Smooth muscle cell (in vitro differentiated cells): ENCODE measurements around the gene NHS. TPM values are rescaled to one million over a fixed set of nuclear protein-coding genes. Genes with fewer than 3 reads are reported as not detected.

Experiments
- DNase-seq: peaks from one replicate; lab custom pipeline; 2025; ENCODE audit not compliant: unreplicated experiment; lab: John Stamatoyannopoulos, UW
- H2AFZ ChIP-seq: fragments of 200-600 bp; sonication (generic); 2 replicates; pipeline ENCODE4 v1.6.0; 2016; ENCODE audit warnings: antibody characterized with exemption, low read depth, mild to moderate bottlenecking
- H3F3A ChIP-seq: fragments of 200-600 bp; sonication (generic); 2 replicates; pipeline ENCODE4 v1.6.0; 2017; ENCODE audit warnings: antibody characterized with exemption, low read depth
- H3K27ac ChIP-seq: fragments of 200-600 bp; sonication (generic); 2 replicates; pipeline ENCODE4 v1.5.1; 2016; ENCODE audit warnings: low read depth, mild to moderate bottlenecking
- H3K27me3 ChIP-seq: fragments of 200-600 bp; sonication (generic); 2 replicates; pipeline ENCODE4 v1.6.1; 2016; ENCODE audit warnings: low read depth, mild to moderate bottlenecking
- H3K36me3 ChIP-seq: fragments of 200-600 bp; sonication (generic); 2 replicates; pipeline ENCODE4 v1.5.1; 2016; ENCODE audit warnings: low read depth
- H3K4me1 ChIP-seq: fragments of 200-600 bp; sonication (generic); 2 replicates; pipeline ENCODE4 v1.5.1; 2016; ENCODE audit warnings: low read depth
- H3K4me2 ChIP-seq: fragments of 200-600 bp; sonication (generic); 2 replicates; pipeline ENCODE4 v1.6.0; 2016; ENCODE audit warnings: mild to moderate bottlenecking
- H3K4me3 ChIP-seq: fragments of 200-600 bp; sonication (generic); 2 replicates; pipeline ENCODE4 v1.5.1; 2016; ENCODE audit warnings: mild to moderate bottlenecking
- H3K79me2 ChIP-seq: fragments of 200-600 bp; sonication (generic); 2 replicates; pipeline ENCODE4 v1.6.0; 2016; ENCODE audit warnings: low read depth, mild to moderate bottlenecking
- H3K9ac ChIP-seq: fragments of 200-600 bp; sonication (generic); 2 replicates; pipeline ENCODE4 v1.6.0; 2016; ENCODE audit warnings: low read depth
- H3K9me3 ChIP-seq: fragments of 200-600 bp; sonication (generic); replicated peaks from 2 replicates; pipeline ENCODE4 v1.5.1; 2016; ENCODE audit warnings: low read depth
- H4K20me1 ChIP-seq: fragments of 200-600 bp; sonication (generic); 2 replicates; pipeline ENCODE4 v1.6.0; 2016; ENCODE audit warnings: low read depth
- CTCF ChIP-seq: fragments of 200-600 bp; sonication (generic); IDR thresholded peaks from 2 replicates; pipeline ENCODE4 v1.5.1; 2017; ENCODE audit warnings: borderline replicate concordance, mild to moderate bottlenecking, antibody characterized with exemption; ENCODE audit not compliant: insufficient read depth, poor library complexity, severe bottlenecking
- WGBS: methylation state at CpG from one replicate; pipeline ENCODE4 v1.1.7; 2016; ENCODE audit warnings: low lambda C conversion rate; 5-methylcytosine and 5-hydroxymethylcytosine counted together
- polyA plus RNA-seq: library from polyadenylated mRNA; unstranded; fragments of >200 nt; fragmentation: Nextera tagmentation; extraction: Ambion mirVana; gene quantifications from 2 replicates; pipeline ENCODE4 v1.2.1, GENCODE V29; 2016
- total RNA-seq: library from RNA; depleted of rRNA; stranded (reverse); fragments of >200 nt; gene quantifications from 2 replicates; pipeline ENCODE4 v1.2.3, GENCODE V29; 2014

Gene NHS
- total and polyA plus RNA-seq, 2 experiments from 2014 or later = 2.6 to 9.6 TPM

- no peak for TF ChIP-seq CTCF
- Histone ChIP-seq H3K4me1 (no peaks in the 10 kb centered on the region), H3K9ac (no peak overlapping the region), H3K27me3 (no peaks in the 10 kb centered on the region), H3K27ac (no peak overlapping the region), H3K4me2 (no peak overlapping the region), H3K9me3 (no peaks in the 10 kb centered on the region), H3K36me3 (no peaks in the 10 kb centered on the region), H2AFZ (no peak overlapping the region), H3F3A (no peaks in the 10 kb centered on the region), H3K79me2 (no peaks in the 10 kb centered on the region), H4K20me1 (no peaks in the 10 kb centered on the region), H3K4me3 (no peak overlapping the region)
- 61% methylated on average over 2 of the region's 2 CpGs for WGBS
- DNase-seq = no peak
Observed at GRCh38 chrX:17713288-17713687, 338.3 kb downstream of the NHS start.

GRCh38 chrX:17718649-17719165 lies 343.7 kb downstream of the NHS start:
- no peak for TF ChIP-seq CTCF
- Histone ChIP-seq H3K9ac (no peak overlapping the region), H3K9me3 (no peaks in the 10 kb centered on the region), H3F3A (no peaks in the 10 kb centered on the region), H3K4me1 (no peaks in the 10 kb centered on the region), H3K4me2 (no peak overlapping the region), H3K36me3 (no peaks in the 10 kb centered on the region), H3K27ac (no peak overlapping the region), H3K79me2 (no peaks in the 10 kb centered on the region), H3K4me3 (no peak overlapping the region), H3K27me3 (no peaks in the 10 kb centered on the region), H4K20me1 (no peaks in the 10 kb centered on the region), H2AFZ (no peak overlapping the region)
- no peak for DNase-seq

- 62% methylated on average over 6 of the region's 6 CpGs for WGBS
- no peaks in the 10 kb centered on the region for H3F3A ChIP-seq
- no peak overlapping the region for H3K9ac ChIP-seq
- no peak overlapping the region for H3K4me3 ChIP-seq
- no peak for TF ChIP-seq CTCF
- no peaks in the 10 kb centered on the region for H4K20me1 ChIP-seq
- H3K27me3 ChIP-seq = no peaks in the 10 kb centered on the region
- no peaks in the 10 kb centered on the region for H3K79me2 ChIP-seq
- H3K9me3 ChIP-seq = no peaks in the 10 kb centered on the region
- H3K36me3 ChIP-seq = no peaks in the 10 kb centered on the region
- H2AFZ ChIP-seq = no peak overlapping the region
- no peak overlapping the region for H3K4me2 ChIP-seq
- DNase-seq = no peak
- no peak overlapping the region for H3K27ac ChIP-seq
- no peaks in the 10 kb centered on the region for H3K4me1 ChIP-seq
Observed at GRCh38 chrX:17719711-17720110, 344.7 kb downstream of the NHS start.

GRCh38 chrX:17721715-17722114 lies 346.7 kb downstream of the NHS start:
- no peaks in the 10 kb centered on the region for H3K79me2 ChIP-seq
- no peaks in the 10 kb centered on the region for H3F3A ChIP-seq
- 85% methylated on average over 4 of the region's 4 CpGs for WGBS
- no peak overlapping the region for H2AFZ ChIP-seq
- H4K20me1 ChIP-seq = no peaks in the 10 kb centered on the region
- no peak overlapping the region for H3K27ac ChIP-seq
- no peak for TF ChIP-seq CTCF
- no peaks in the 10 kb centered on the region for H3K9me3 ChIP-seq
- no peaks in the 10 kb centered on the region for H3K4me1 ChIP-seq
- H3K4me3 ChIP-seq = no peak overlapping the region
- H3K27me3 ChIP-seq = no peaks in the 10 kb centered on the region
- H3K4me2 ChIP-seq = no peak overlapping the region
- H3K9ac ChIP-seq = no peak overlapping the region
- DNase-seq = no peak
- no peaks in the 10 kb centered on the region for H3K36me3 ChIP-seq
